ENCODE measurements around the gene CUL3.

Gene CUL3

GRCh38 chr2:224557610-224558009 lies 27.6 kb downstream of the CUL3 start:
- H3K9ac ChIP-seq (ENCODE audit: low read length) = no peak overlapping the region
- no peak overlapping the region for H3K56ac ChIP-seq (ENCODE audit: low read length)
- peaks cover 19% of the 10 kb centered on the region for H3K79me1 ChIP-seq (ENCODE audit: low read length)
- no peaks in the 10 kb centered on the region for H3K27me3 ChIP-seq (ENCODE audit: insufficient read depth, low read length, poor library complexity)
- no peak overlapping the region for H2BK5ac ChIP-seq (ENCODE audit: low read length)
- H3K4me1 ChIP-seq (ENCODE audit: control insufficient read depth, low read depth, low read length) = no peaks in the 10 kb centered on the region
- no peak for DNase-seq
- H2AK5ac ChIP-seq (ENCODE audit: low read length) = no peak overlapping the region
- H3K4me3 ChIP-seq (ENCODE audit: low read length) = no peak overlapping the region
- H3K23ac ChIP-seq (ENCODE audit: low read length) = no peak overlapping the region
- no peak overlapping the region for H4K8ac ChIP-seq (ENCODE audit: low read depth, low read length)
- H3K79me2 ChIP-seq (ENCODE audit: control insufficient read depth, insufficient read depth, low read length) = peaks cover 48% of the 10 kb centered on the region
- no CpG with 5 or more reads among the region's 2 CpGs for WGBS (ENCODE audit: extremely low coverage, insufficient coverage, low lambda C conversion rate)
- no peak overlapping the region for H2BK120ac ChIP-seq (ENCODE audit: low read depth, low read length)
- no peaks in the 10 kb centered on the region for H3K36me3 ChIP-seq (ENCODE audit: control insufficient read depth, insufficient read depth, low read length)
- H3K18ac ChIP-seq (ENCODE audit: low read length) = no peak overlapping the region
- H4K5ac ChIP-seq (ENCODE audit: low read length) = no peak overlapping the region
- H3K27ac ChIP-seq (ENCODE audit: low read depth, low read length) = no peak overlapping the region
- no peak overlapping the region for H3K4ac ChIP-seq (ENCODE audit: low read depth, low read length)
- no peak overlapping the region for H3K4me2 ChIP-seq (ENCODE audit: low read length)
- H2BK15ac ChIP-seq (replicated peaks; ENCODE audit: low read depth) = no peak overlapping the region

DNA sequence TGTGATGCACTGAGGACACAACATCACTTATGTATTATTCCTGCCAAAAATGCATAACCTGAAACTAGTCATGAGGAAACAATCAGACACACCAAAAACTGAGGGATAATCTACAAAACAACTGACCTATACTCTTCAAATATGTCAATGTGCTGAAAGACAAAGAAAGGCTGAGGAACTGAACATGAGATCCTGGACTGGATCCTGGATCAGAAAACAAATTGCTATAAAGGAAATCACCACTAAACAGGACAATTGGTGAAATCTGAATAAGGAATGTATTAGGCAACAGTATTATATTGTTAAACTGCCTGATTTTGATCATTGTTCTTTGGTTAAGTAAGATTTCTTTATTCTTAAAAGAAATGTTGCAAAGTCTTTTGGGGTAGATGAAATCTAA lies 28.8 kb downstream of the CUL3 start:
- Histone ChIP-seq H3K79me2 (ENCODE audit: control insufficient read depth, insufficient read depth, low read length) (peaks cover 41% of the 10 kb centered on the region), H3K9ac (ENCODE audit: low read length) (no peak overlapping the region), H3K4me2 (ENCODE audit: low read length) (no peak overlapping the region), H2BK5ac (ENCODE audit: low read length) (no peak overlapping the region), H3K27me3 (ENCODE audit: insufficient read depth, low read length, poor library complexity) (no peaks in the 10 kb centered on the region), H2BK15ac (replicated peaks; ENCODE audit: low read depth) (no peak overlapping the region), H3K23ac (ENCODE audit: low read length) (no peak overlapping the region), H3K27ac (ENCODE audit: low read depth, low read length) (no peak overlapping the region), H3K18ac (ENCODE audit: low read length) (no peak overlapping the region), H3K79me1 (ENCODE audit: low read length) (peaks cover 19% of the 10 kb centered on the region), H2AK5ac (ENCODE audit: low read length) (no peak overlapping the region), H3K4me3 (ENCODE audit: low read length) (no peak overlapping the region), H3K4ac (ENCODE audit: low read depth, low read length) (no peak overlapping the region), H2BK120ac (ENCODE audit: low read depth, low read length) (no peak overlapping the region), H3K56ac (ENCODE audit: low read length) (no peak overlapping the region), H4K5ac (ENCODE audit: low read length) (no peak overlapping the region), H4K8ac (ENCODE audit: low read depth, low read length) (no peak overlapping the region), H3K4me1 (ENCODE audit: control insufficient read depth, low read depth, low read length) (no peaks in the 10 kb centered on the region), H3K36me3 (ENCODE audit: control insufficient read depth, insufficient read depth, low read length) (no peaks in the 10 kb centered on the region)
- no peak for DNase-seq

- Histone ChIP-seq H4K8ac (ENCODE audit: low read depth, low read length) (no peak overlapping the region), H3K23ac (ENCODE audit: low read length) (no peak overlapping the region), H3K4me3 (ENCODE audit: low read length) (no peak overlapping the region), H2BK15ac (replicated peaks; ENCODE audit: low read depth) (no peak overlapping the region), H4K5ac (ENCODE audit: low read length) (no peak overlapping the region), H3K27ac (ENCODE audit: low read depth, low read length) (no peak overlapping the region), H2BK5ac (ENCODE audit: low read length) (no peak overlapping the region), H3K56ac (ENCODE audit: low read length) (no peak overlapping the region), H3K4me2 (ENCODE audit: low read length) (no peak overlapping the region), H3K79me2 (ENCODE audit: control insufficient read depth, insufficient read depth, low read length) (peaks cover 36% of the 10 kb centered on the region), H3K4ac (ENCODE audit: low read depth, low read length) (no peak overlapping the region), H2AK5ac (ENCODE audit: low read length) (no peak overlapping the region), H3K9ac (ENCODE audit: low read length) (no peak overlapping the region), H3K18ac (ENCODE audit: low read length) (no peak overlapping the region), H3K4me1 (ENCODE audit: control insufficient read depth, low read depth, low read length) (no peaks in the 10 kb centered on the region), H3K27me3 (ENCODE audit: insufficient read depth, low read length, poor library complexity) (no peaks in the 10 kb centered on the region), H3K79me1 (ENCODE audit: low read length) (peaks cover 18% of the 10 kb centered on the region), H2BK120ac (ENCODE audit: low read depth, low read length) (no peak overlapping the region), H3K36me3 (ENCODE audit: control insufficient read depth, insufficient read depth, low read length) (no peaks in the 10 kb centered on the region)
- WGBS (ENCODE audit: extremely low coverage, insufficient coverage, low lambda C conversion rate) = 100% methylated on average over 1 of the region's 4 CpGs
- DNase-seq = no peak
Observed at GRCh38 chr2:224555823-224556366, 29.3 kb downstream of the CUL3 start.

GRCh38 chr2:224552771-224553170 lies 32.4 kb downstream of the CUL3 start:
- H3K4ac ChIP-seq (ENCODE audit: low read depth, low read length) = no peak overlapping the region
- no peak overlapping the region for H2BK120ac ChIP-seq (ENCODE audit: low read depth, low read length)
- no peak overlapping the region for H2BK15ac ChIP-seq (replicated peaks; ENCODE audit: low read depth)
- peaks cover 13% of the 10 kb centered on the region for H3K79me1 ChIP-seq (ENCODE audit: low read length)
- no peak overlapping the region for H3K56ac ChIP-seq (ENCODE audit: low read length)
- no peak overlapping the region for H2AK5ac ChIP-seq (ENCODE audit: low read length)
- no peaks in the 10 kb centered on the region for H3K36me3 ChIP-seq (ENCODE audit: control insufficient read depth, insufficient read depth, low read length)
- no peaks in the 10 kb centered on the region for H3K27me3 ChIP-seq (ENCODE audit: insufficient read depth, low read length, poor library complexity)
- DNase-seq = no peak
- H3K79me2 ChIP-seq (ENCODE audit: control insufficient read depth, insufficient read depth, low read length) = peaks cover 19% of the 10 kb centered on the region
- H3K4me3 ChIP-seq (ENCODE audit: low read length) = no peak overlapping the region
- H3K4me1 ChIP-seq (ENCODE audit: control insufficient read depth, low read depth, low read length) = no peaks in the 10 kb centered on the region
- H3K4me2 ChIP-seq (ENCODE audit: low read length) = no peak overlapping the region
- H4K8ac ChIP-seq (ENCODE audit: low read depth, low read length) = no peak overlapping the region
- WGBS (ENCODE audit: extremely low coverage, insufficient coverage, low lambda C conversion rate) = no CpG with 5 or more reads among the region's 2 CpGs
- H2BK5ac ChIP-seq (ENCODE audit: low read length) = no peak overlapping the region
- H3K27ac ChIP-seq (ENCODE audit: low read depth, low read length) = no peak overlapping the region
- no peak overlapping the region for H3K23ac ChIP-seq (ENCODE audit: low read length)
- no peak overlapping the region for H4K5ac ChIP-seq (ENCODE audit: low read length)
- H3K9ac ChIP-seq (ENCODE audit: low read length) = no peak overlapping the region
- no peak overlapping the region for H3K18ac ChIP-seq (ENCODE audit: low read length)

DNA sequence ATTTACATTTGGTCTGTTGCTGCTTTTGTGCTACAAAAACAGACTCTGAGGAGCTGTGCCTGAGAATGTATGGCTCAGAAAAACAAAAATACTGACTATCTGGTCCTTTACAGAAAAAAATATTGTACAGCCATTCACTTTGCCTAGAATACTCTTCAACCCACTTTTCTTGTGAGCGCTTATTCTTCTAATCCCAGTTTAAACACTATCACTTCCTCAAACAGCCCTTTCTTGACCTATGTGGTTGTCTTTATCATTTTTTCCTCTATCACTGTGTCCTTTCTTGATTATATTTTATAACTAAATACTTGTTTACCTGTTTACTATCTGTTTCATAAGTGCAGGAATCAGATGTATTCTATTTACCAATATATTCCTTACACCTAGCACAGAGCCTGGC lies 33.5 kb downstream of the CUL3 start:
- no peak for DNase-seq
- no peak overlapping the region for H3K9ac ChIP-seq (ENCODE audit: low read length)
- H3K79me2 ChIP-seq (ENCODE audit: control insufficient read depth, insufficient read depth, low read length) = peaks cover 24% of the 10 kb centered on the region
- H3K27me3 ChIP-seq (ENCODE audit: insufficient read depth, low read length, poor library complexity) = no peaks in the 10 kb centered on the region
- no CpG with 5 or more reads among the region's 1 CpG for WGBS (ENCODE audit: extremely low coverage, insufficient coverage, low lambda C conversion rate)
- no peak overlapping the region for H3K4ac ChIP-seq (ENCODE audit: low read depth, low read length)
- peaks cover 17% of the 10 kb centered on the region for H3K79me1 ChIP-seq (ENCODE audit: low read length)
- no peak overlapping the region for H2BK15ac ChIP-seq (replicated peaks; ENCODE audit: low read depth)
- H4K5ac ChIP-seq (ENCODE audit: low read length) = no peak overlapping the region
- H2BK5ac ChIP-seq (ENCODE audit: low read length) = no peak overlapping the region
- H3K4me2 ChIP-seq (ENCODE audit: low read length) = no peak overlapping the region
- no peaks in the 10 kb centered on the region for H3K4me1 ChIP-seq (ENCODE audit: control insufficient read depth, low read depth, low read length)
- no peak overlapping the region for H3K18ac ChIP-seq (ENCODE audit: low read length)
- H4K8ac ChIP-seq (ENCODE audit: low read depth, low read length) = no peak overlapping the region
- H3K27ac ChIP-seq (ENCODE audit: low read depth, low read length) = no peak overlapping the region
- H2AK5ac ChIP-seq (ENCODE audit: low read length) = no peak overlapping the region
- H2BK120ac ChIP-seq (ENCODE audit: low read depth, low read length) = no peak overlapping the region
- no peak overlapping the region for H3K23ac ChIP-seq (ENCODE audit: low read length)
- no peaks in the 10 kb centered on the region for H3K36me3 ChIP-seq (ENCODE audit: control insufficient read depth, insufficient read depth, low read length)
- H3K56ac ChIP-seq (ENCODE audit: low read length) = no peak overlapping the region
- no peak overlapping the region for H3K4me3 ChIP-seq (ENCODE audit: low read length)

DNA sequence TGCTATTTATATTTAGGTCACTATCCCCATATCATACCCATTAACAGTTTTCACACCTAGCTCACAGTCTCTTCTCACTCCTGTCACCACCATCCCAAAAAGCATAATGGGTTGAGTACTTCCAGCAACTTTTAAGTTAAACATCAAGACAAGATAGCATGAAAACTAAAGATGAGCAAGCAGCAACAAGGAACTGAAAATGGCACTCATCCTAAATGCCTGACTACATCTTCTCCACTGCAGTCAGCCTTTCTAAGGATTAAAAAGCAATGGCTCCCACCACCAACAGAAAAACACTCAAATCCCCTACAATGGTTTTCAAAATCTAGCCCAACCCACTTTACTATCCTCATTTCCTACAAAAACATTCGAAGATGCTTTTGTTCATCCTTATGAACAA lies 38.2 kb downstream of the CUL3 start:
- H3K4me3 ChIP-seq (ENCODE audit: low read length) = no peak overlapping the region
- peaks cover 9% of the 10 kb centered on the region for H3K79me1 ChIP-seq (ENCODE audit: low read length)
- no peak overlapping the region for H2BK15ac ChIP-seq (replicated peaks; ENCODE audit: low read depth)
- no peaks in the 10 kb centered on the region for H3K4me1 ChIP-seq (ENCODE audit: control insufficient read depth, low read depth, low read length)
- H2BK120ac ChIP-seq (ENCODE audit: low read depth, low read length) = no peak overlapping the region
- no peak overlapping the region for H4K8ac ChIP-seq (ENCODE audit: low read depth, low read length)
- H3K56ac ChIP-seq (ENCODE audit: low read length) = no peak overlapping the region
- H3K27ac ChIP-seq (ENCODE audit: low read depth, low read length) = no peak overlapping the region
- no peak for DNase-seq
- no peak overlapping the region for H4K5ac ChIP-seq (ENCODE audit: low read length)
- H3K18ac ChIP-seq (ENCODE audit: low read length) = no peak overlapping the region
- H2BK5ac ChIP-seq (ENCODE audit: low read length) = no peak overlapping the region
- H3K9ac ChIP-seq (ENCODE audit: low read length) = no peak overlapping the region
- H3K36me3 ChIP-seq (ENCODE audit: control insufficient read depth, insufficient read depth, low read length) = no peaks in the 10 kb centered on the region
- no peak overlapping the region for H2AK5ac ChIP-seq (ENCODE audit: low read length)
- no peaks in the 10 kb centered on the region for H3K27me3 ChIP-seq (ENCODE audit: insufficient read depth, low read length, poor library complexity)
- H3K4me2 ChIP-seq (ENCODE audit: low read length) = no peak overlapping the region
- H3K23ac ChIP-seq (ENCODE audit: low read length) = no peak overlapping the region
- WGBS (ENCODE audit: extremely low coverage, insufficient coverage, low lambda C conversion rate) = 100% methylated on average over 1 of the region's 1 CpG
- H3K4ac ChIP-seq (ENCODE audit: low read depth, low read length) = no peak overlapping the region
- H3K79me2 ChIP-seq (ENCODE audit: control insufficient read depth, insufficient read depth, low read length) = peaks cover 22% of the 10 kb centered on the region

Data from mesendoderm (in vitro differentiated cells).